HepG2 (cell line): ENCODE results near the gene EEFSEC. TPM values are rescaled to one million over a fixed set of nuclear protein-coding genes. Genes with fewer than 3 reads are reported as not detected.

ENCODE experiments used
- ATAC-seq: fragments of 200-7000 bp; cut with Tn5 transposase; 3 replicates; pipeline ENCODE4 v1.9.1; 2020; ENCODE audit warnings: mild to moderate bottlenecking, moderate library complexity
- BruUV-seq: library from RNA; stranded (reverse); fragments of 400-500 nt; replicated peaks from 2 replicates; lab custom pipeline; 2021; lab: Mats Ljungman, UMichigan
- CTCF ChIA-PET: fragments of 300-600 bp; formaldehyde crosslinking; extraction: SDS; loops from one replicate; lab custom pipeline; 2021; ENCODE audit warnings: low total read pairs, inconsistent platforms, low intra/inter-chr PET ratio; lab: Yijun Ruan, JAX
- POLR2A ChIA-PET: fragments of 350-600 bp; sonication (Branson Sonifier 250); formaldehyde crosslinking; loops from one replicate; lab custom pipeline; 2020; ENCODE audit warnings: antibody characterized with exemption, inconsistent platforms; lab: Yijun Ruan, JAX
- DNase-seq: peaks from one replicate; pipeline ENCODE4 v3.0.0-alpha.2; 2015; ENCODE audit warnings: low spot score
- FAIRE-seq: peaks from 3 replicates; lab custom pipeline; 2011; peaks lifted over from hg19 to GRCh38; lab: Jason Lieb, UNC
- H2AFZ ChIP-seq: one replicate; pipeline ENCODE4 v1.6.1; 2011; ENCODE audit warnings: low read length, inconsistent platforms
- H3K27ac ChIP-seq: fragments of 300-600 bp; 3 replicates; pipeline ENCODE4 v1.8.0; 2011; ENCODE audit warnings: mixed run types, mild to moderate bottlenecking, mixed read lengths, low read length, inconsistent platforms; ENCODE audit not compliant: insufficient read depth; ENCODE audit errors: extremely low read length
- H3K27me3 ChIP-seq, 2 experiments: fragments of 200-600 bp in 1 of 2; 2 replicates in 1 of 2; 3 replicates in 1 of 2; pipeline versions ENCODE4 v1.6.0 to v1.8.0; 2011; ENCODE audit warnings: low read length in 2 of 2, mild to moderate bottlenecking in 2 of 2, moderate library complexity in 2 of 2, inconsistent platforms in 1 of 2; ENCODE audit not compliant: insufficient read depth in 2 of 2, control insufficient read depth in 1 of 2
- H3K36me3 ChIP-seq, 2 experiments: fragments of 200-600 bp in 1 of 2; replicated peaks in 1 of 2; 2 replicates in 1 of 2; 3 replicates in 1 of 2; pipeline versions ENCODE4 v1.5.1 to v1.8.0; 2011; ENCODE audit warnings: low read length in 2 of 2, inconsistent platforms in 1 of 2; ENCODE audit not compliant: insufficient read depth in 2 of 2, control insufficient read depth in 1 of 2
- H3K4me1 ChIP-seq: 2 replicates; pipeline ENCODE4 v1.5.1; 2012; ENCODE audit warnings: low read length, inconsistent platforms; ENCODE audit not compliant: insufficient read depth
- H3K4me2 ChIP-seq: 2 replicates; pipeline ENCODE4 v1.6.0; 2011; ENCODE audit warnings: low read depth, low read length, inconsistent platforms
- H3K4me3 ChIP-seq, 3 experiments: fragments of 200-600 bp in 1 of 3; sonication (generic), shearing (Covaris generic) in 1 of 3; replicated peaks in 1 of 3; 2 replicates each; pipeline ENCODE4 v1.5.1; 2011 to 2016; ENCODE audit warnings: low read length in 3 of 3, inconsistent platforms in 2 of 3, low read depth in 2 of 3, mild to moderate bottlenecking in 2 of 3, control low read depth in 1 of 3, mixed read lengths in 1 of 3; ENCODE audit not compliant: insufficient read depth in 1 of 3
- H3K79me2 ChIP-seq: one replicate; pipeline ENCODE4 v1.6.1; 2011; ENCODE audit warnings: low read length, inconsistent platforms; ENCODE audit not compliant: insufficient read depth
- H3K9ac ChIP-seq: 2 replicates; pipeline ENCODE4 v1.6.0; 2011; ENCODE audit warnings: mild to moderate bottlenecking, low read depth, low read length, inconsistent platforms; ENCODE audit not compliant: insufficient read depth
- H3K9me3 ChIP-seq: 2 replicates; pipeline ENCODE4 v1.5.1; 2012; ENCODE audit warnings: mild to moderate bottlenecking, low read length
- H4K20me1 ChIP-seq: 2 replicates; pipeline ENCODE4 v1.6.0; 2011; ENCODE audit warnings: inconsistent platforms, mild to moderate bottlenecking, low read length, moderate library complexity; ENCODE audit not compliant: insufficient read depth
- IRF9 ChIP-seq: sonication (generic); formaldehyde crosslinking; IDR thresholded peaks from 2 replicates; pipeline ENCODE4 v1.8.0; 2022; ENCODE audit warnings: missing genetic modification reagents, mild to moderate bottlenecking, borderline replicate concordance
- IRX3 ChIP-seq: sonication (generic); formaldehyde crosslinking; IDR thresholded peaks from 2 replicates; pipeline ENCODE4 v1.8.1; 2023; ENCODE audit warnings: mild to moderate bottlenecking, low read depth, missing genetic modification reagents, borderline replicate concordance
- KLF6 ChIP-seq: IDR thresholded peaks from 2 replicates; pipeline ENCODE4 v1.8.0; 2016; ENCODE audit warnings: missing biosample characterization, missing genetic modification reagents
- MZF1 ChIP-seq: sonication (generic); formaldehyde crosslinking; IDR thresholded peaks from 2 replicates; pipeline ENCODE4 v1.8.1; 2023; ENCODE audit warnings: mild to moderate bottlenecking, missing genetic modification reagents, borderline replicate concordance
- SIN3A ChIP-seq: IDR thresholded peaks from 2 replicates; pipeline ENCODE4 v1.6.1; 2011; ENCODE audit warnings: low read depth, mild to moderate bottlenecking, control low read depth, low read length, borderline replicate concordance
- THAP8 ChIP-seq: sonication (generic); formaldehyde crosslinking; IDR thresholded peaks from 2 replicates; pipeline ENCODE4 v1.5.1; 2020; ENCODE audit warnings: missing genetic modification reagents, mild to moderate bottlenecking, borderline replicate concordance
- ZNF354B ChIP-seq: sonication (generic); formaldehyde crosslinking; IDR thresholded peaks from 2 replicates; pipeline ENCODE4 v1.8.0; 2022; ENCODE audit warnings: mild to moderate bottlenecking, missing genetic modification reagents
- ZNF710 ChIP-seq: sonication (generic); formaldehyde crosslinking; IDR thresholded peaks from 2 replicates; pipeline ENCODE4 v1.5.0; 2020; ENCODE audit warnings: mild to moderate bottlenecking, missing genetic modification reagents, borderline replicate concordance
- WGBS: methylation state at CpG from one replicate; pipeline ENCODE4 v1.1.6; 2017; ENCODE audit warnings: low lambda C conversion rate; 5-methylcytosine and 5-hydroxymethylcytosine counted together
- in situ Hi-C: cut with HindIII; loops from 2 replicates; pipeline ENCODE4 v1.10.0; 2017; ENCODE audit warnings: low pct_unique_long_range_greater_than_20kb; ENCODE audit not compliant: extremely low pct_ligation_motif_present
- intact Hi-C: fragments of 100-400 bp; cut with micrococcal nuclease; formaldehyde crosslinking; loops from one replicate; pipeline ENCODE4 v1.10.0; 2022; ENCODE audit not compliant: unreplicated experiment
- polyA plus RNA-seq, 8 experiments: library from polyadenylated mRNA; depleted of rRNA in 3 of 8; stranded (reverse) in 7 of 8; unstranded in 1 of 8; fragments of >200 nt; fragmentation: Illumina TruSeq in 4 of 8; extraction: Trizol in 4 of 8; gene quantifications; 2 replicates each; pipeline versions ENCODE4 v1.2.1 to v1.2.3, GENCODE V29; 2011 to 2016; ENCODE audit warnings: low read depth in 4 of 8, missing spikeins in 1 of 8, mixed read lengths in 1 of 8; ENCODE audit not compliant: insufficient read depth in 1 of 8
- total RNA-seq, 5 experiments: library from RNA; depleted of rRNA; stranded (reverse); fragments of >200 nt; fragmentation: Illumina TruSeq; extraction: Trizol; gene quantifications; 2 replicates each; pipeline ENCODE4 v1.2.3, GENCODE V29; 2016; ENCODE audit warnings: low read depth in 1 of 5

EEFSEC gene
- total and polyA plus RNA-seq, 2 of the 13 experiments (the other 11 are each of a cell fraction or from before 2014, with no cell fraction given): 6.4 to 24.2 TPM

GRCh38 chr3:128290484-128290883 lies 137.2 kb downstream of the EEFSEC start:
- CTCF ChIA-PET: no interaction called here
- 92% methylated on average over 3 of the region's 3 CpGs for WGBS
- intact Hi-C loops (no loop called here), in situ Hi-C loops (no loop called here)
- Histone ChIP-seq H3K27ac (no peak overlapping the region), H3K4me1 (peaks cover 12% of the 10 kb centered on the region; the same call in 1 of the 2 replicates), H3K9ac (no peak overlapping the region), H3K9me3 (peaks cover 4% of the 10 kb centered on the region; the same call in 1 of the 2 replicates), H3K4me3 (no peak overlapping the region), H3K27me3 (no peaks in the 10 kb centered on the region), H3K4me2 (no peak overlapping the region), H3K79me2 (no peaks in the 10 kb centered on the region), H3K36me3 (peaks cover 2 to 5% of the 10 kb centered on the region in 2 experiments; a peak in 3 of 5 replicates), H4K20me1 (no peaks in the 10 kb centered on the region), H2AFZ (no peak overlapping the region)
- FAIRE-seq (no peak), DNase-seq (no peak), ATAC-seq (no peak)
- no TSS peak for BruUV-seq
- TF ChIP-seq KLF6 (CRISPR knock-in tag): no peak
- TF ChIP-seq SIN3A: no peak
- POLR2A ChIA-PET: no interaction called here

- POLR2A ChIA-PET: no interaction called here
- H2AFZ ChIP-seq: no peak overlapping the region
- H3K27ac ChIP-seq: no peak overlapping the region
- TF ChIP-seq THAP8 (no peak), MZF1 (CRISPR knock-in tag) (no peak), ZNF354B (CRISPR knock-in tag) (no peak), ZNF710 (CRISPR knock-in tag) (no peak), IRX3 (no peak), IRF9 (CRISPR knock-in tag) (no peak)
- H3K4me2 ChIP-seq: no peak overlapping the region
- BruUV-seq: no TSS peak
- no peaks in the 10 kb centered on the region for H4K20me1 ChIP-seq
- ATAC-seq (no peak), DNase-seq (no peak), FAIRE-seq (no peak)
- in situ Hi-C loops (no loop called here), intact Hi-C loops (no loop called here)
- H3K9ac ChIP-seq: no peak overlapping the region
- WGBS: 93% methylated on average over 1 of the region's 1 CpG
- H3K79me2 ChIP-seq: no peaks in the 10 kb centered on the region
- H3K4me1 ChIP-seq: peaks cover 12% of the 10 kb centered on the region; the same call in 1 of the 2 replicates
- no peaks in the 10 kb centered on the region for H3K27me3 ChIP-seq
- peaks cover 4 to 5% of the 10 kb centered on the region in 2 experiments; a peak in 4 of 5 replicates for H3K36me3 ChIP-seq
- peaks cover 4% of the 10 kb centered on the region; the same call in 1 of the 2 replicates for H3K9me3 ChIP-seq
- CTCF ChIA-PET: no interaction called here
- no peak overlapping the region for H3K4me3 ChIP-seq
Measured at GRCh38 chr3:128293930-128294329, 140.6 kb downstream of the EEFSEC start.
